Activated naive CD4-positive, alpha-beta T cell treated with anti-CD3 and anti-CD28 coated beads, Interleukin-2, amount 50 U/mL, for 16 hours (primary cell): ENCODE results near the gene NUDCD3.

Experiments used
- DNase-seq: peaks from one replicate; pipeline ENCODE4 v3.0.0-alpha.2; 2020

The NUDCD3 gene

DNA sequence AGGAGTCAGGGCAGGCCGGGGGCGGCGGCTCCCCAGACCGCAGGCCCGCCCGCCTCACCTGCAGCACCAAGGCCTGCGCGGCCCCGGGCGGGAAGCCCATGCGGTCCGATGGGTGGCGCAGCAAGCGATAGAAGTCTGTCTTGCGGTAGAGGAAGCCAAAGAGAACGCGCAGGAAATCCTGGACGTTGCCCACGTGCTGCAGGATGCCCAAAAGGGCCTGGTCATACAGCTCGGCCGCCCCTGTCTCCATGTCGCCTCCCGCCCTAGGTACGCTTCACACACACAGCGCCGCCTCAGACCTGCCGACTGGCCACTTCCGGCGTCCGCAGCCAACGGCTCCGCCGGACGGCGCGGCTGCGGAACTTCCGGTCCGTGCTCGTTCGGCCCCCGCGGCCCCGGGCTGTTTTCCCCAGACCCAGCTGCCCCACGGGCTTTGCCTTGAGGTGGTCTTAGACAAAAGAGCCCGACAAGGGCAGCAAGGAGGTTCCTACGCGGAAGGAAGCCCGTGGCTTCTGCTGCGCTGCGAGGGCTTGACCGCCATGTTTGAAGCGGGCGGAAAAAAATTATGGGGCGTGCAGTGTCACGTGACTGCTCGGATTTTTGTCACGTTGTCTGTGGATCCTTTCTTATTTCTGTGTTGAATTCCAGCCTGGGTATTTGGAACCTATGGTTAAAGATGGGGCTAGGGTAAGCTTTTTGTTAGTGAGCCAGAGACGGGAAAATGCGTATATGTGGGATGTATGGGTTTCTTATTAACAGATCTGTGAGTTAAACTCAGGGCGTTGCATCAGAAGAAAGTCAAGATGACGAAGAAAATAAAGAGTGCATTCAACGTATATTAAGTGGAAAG lies at the start of gene NUDCD3:
TSS of gene NUDCD3 (minus strand) at position 308 of the 850 bp plus-strand sequence. CDS start at position 250, 58 bp downstream.
- DNase-seq, result peak; percentile 82

DNA sequence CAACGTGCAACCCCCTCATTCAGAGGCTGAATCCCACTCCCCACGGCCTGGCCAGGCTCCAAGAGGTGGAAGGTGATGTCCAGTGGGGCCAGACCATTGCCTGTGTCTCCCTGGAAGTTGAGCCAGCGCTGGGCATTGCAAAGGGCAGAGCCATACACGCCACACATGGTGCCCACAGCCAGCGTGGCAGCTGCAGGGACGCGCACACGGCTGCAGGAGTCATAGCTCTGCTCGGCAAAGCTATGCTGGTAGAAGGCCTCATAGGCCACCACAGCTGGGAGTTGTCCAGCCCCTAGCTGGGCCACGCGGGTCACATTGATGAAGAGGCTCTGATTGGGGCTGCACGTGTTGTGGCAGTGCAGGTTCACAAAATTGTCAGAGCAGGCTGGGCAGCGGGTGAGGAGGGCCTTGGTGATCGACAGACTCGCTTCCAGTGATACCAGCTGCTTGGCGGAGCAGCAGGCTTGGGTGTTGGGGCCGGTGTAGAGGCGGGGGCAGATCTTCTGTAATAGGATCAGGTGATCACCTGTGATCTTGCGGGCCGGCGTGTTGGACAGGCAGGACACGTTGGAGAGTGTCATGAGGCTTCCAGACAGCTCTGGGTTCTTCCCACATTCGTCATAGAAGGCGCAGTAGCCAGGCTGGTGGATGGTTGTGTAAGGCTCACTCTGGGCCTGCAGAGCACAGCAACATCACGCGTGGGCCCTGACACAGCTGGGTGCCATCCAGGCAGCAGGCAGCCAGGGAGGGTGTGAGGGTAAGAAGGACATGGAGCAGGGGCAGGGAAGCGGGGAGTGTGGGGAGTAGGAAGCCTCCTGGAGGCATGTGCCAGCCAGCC lies 49.4 kb upstream of the NUDCD3 start:
- DNase-seq, result no peak

DNA sequence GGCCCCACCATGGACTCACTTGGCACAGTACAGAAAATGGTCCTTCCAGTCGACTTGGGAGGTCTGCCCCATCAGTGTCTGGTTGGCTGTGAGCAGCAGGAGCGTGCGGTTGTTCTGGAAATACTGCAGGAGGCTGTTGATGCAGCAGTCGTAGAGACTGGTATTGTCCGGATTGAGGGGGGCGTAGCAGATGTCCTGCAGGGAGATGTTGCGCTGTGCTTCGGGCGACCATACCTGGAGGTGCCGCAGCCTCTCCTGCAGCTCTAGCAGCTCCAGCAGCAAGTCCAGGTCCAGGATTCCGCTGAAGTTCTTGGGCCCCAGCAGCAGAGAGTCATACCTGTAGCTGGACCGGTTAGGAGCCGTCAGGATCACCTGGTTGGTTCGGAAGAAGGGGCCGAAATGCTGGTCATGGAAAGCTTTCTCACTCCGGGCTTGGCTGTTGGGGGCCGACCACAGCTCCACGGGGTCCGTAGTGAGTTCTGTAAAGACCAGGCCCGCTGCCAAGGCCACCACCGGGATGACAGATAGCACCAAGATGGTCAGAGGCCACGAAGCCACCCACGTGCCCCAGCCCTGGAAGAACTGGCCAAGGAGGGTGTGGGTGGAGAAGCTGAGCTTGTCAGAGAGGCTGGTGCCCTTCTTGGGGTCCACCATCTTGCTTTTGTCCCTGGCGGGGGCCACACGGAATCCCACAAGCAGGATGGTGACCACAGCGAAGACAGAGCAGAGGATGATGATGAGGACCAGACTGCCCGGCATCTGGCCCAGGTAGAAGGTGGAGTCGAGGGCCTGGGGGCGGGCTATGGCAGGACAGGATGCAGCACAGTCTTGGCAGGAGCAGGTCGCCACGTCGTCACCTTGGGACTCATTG lies 48.6 kb upstream of the NUDCD3 start:
- no peak for DNase-seq

DNA sequence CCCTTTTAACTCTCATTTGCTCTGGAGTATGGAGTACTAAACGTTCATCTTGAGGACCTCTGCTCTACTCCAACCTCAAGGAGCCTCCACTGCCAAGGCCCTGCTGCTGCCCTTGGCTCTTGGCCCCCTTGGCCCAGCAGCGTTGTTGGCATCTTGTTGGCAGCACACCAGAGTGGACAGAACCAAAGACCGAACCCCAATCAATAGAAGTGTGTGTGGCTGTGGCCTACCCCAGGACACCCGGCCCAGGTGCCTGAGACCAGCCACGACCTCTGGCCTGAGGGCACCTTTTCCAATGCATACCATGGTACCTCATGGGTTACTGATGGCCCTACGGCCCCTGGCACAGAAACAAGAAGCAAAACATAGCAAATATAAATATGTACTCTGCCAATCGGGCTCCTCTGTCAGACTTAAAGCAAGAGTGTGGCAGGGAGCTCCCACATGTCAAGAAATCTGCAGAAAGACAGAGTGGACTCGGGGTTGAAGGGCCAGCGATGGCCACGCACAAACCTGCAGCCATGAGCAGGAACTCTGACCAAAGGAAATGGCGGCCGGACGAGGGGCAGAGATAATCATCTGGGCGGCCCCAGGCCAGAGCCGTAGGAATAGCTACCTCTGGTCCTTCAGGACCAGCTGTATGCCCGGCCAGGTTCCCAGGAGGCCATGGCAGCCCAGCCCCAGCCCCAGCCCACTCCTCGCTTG lies 47.8 kb upstream of the NUDCD3 start:
- DNase-seq, result no peak

DNA sequence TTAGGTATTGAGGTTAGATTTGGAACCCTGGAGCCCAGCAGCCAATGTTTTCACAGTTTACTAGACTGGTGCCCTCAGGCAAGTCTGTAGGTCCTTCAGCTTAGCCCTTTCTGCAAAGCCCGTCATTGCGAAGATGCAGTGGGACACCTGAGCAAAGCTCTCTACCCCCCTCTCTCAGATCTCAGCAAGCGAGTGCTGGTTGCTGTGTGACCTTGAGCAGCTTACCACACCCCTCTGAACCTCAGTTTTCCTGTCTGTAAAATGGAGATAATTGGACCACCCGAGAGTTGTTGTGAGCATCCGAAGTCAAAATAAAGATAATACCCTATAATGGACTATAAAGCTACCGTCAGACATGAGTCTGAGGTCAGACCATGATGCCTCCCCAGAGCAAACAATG lies 47.0 kb upstream of the NUDCD3 start:
- no peak for DNase-seq

DNA sequence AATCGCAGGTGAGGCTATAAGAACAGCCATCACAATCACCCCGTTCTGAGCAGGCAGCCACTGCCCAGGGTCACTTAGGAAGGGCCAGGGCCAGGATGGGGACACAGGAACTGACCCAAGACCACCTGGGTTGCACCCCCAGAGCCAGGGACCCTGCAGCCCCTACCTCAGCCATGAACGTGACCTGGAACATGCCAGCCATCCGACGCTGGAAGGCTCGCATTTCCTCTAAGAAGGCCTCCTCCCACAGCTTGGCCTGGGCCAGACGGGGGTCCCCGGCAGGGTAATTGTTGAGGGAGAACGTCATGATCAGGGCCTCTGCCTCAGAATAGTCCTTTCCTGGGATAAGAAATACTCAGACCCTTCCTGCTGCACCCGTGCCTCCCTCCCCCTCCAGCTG lies 45.6 kb upstream of the NUDCD3 start:
- no peak for DNase-seq

DNA sequence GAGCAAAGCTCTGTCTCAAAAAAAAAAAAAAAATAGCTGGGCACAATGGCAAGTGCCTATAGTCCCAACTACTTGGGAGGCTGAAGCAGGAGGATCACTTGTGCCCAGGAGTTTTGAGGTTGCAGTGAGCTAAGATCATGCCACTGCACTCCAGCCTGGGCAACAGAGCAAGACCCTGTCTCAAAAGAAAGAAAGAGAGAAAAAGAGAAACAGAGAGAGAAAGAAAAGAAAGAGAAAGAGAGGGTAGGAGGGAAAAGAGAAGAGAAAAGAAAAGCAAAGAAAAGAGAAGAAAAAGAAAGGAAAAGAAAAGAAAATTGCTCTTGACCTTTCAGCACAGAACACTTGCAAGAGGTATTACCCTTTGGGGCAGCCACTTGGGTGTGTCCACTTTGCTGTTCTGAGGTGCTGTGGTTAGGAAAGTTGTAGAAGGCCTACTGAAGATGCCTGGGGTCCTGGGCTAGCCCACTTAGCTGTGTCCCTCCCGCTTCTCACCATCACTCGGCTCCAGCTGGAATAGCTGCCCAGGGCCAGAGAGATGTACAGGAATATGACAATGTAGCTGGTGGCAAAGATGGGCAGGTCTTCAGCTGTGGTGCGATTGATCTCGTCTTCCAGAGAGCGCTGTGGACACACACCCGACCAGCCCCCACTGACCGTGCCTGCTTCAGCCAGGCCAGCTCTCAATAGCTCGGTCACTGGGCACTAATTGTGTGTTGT lies 45.0 kb upstream of the NUDCD3 start:
- no peak for DNase-seq

DNA sequence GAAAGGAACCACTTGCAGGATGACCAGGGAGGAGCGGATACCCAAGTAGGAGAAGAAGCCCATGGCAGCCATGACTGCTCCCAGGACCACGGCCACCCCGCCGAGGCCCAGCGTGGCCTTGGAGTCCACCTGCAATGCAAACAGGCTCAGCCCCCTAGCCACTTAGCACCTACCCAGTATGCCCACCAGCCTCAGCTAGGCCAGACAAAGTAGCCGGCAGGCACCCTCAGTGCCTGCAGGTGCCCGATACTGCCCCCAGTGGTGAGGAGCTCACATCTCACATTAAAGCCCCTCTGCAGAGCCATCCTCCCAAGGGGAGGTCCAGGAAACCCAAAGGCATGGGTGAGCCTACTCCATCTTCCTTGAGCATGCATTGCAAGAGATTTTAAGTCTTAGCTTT lies 44.0 kb upstream of the NUDCD3 start:
- DNase-seq, result peak; percentile 43

DNA sequence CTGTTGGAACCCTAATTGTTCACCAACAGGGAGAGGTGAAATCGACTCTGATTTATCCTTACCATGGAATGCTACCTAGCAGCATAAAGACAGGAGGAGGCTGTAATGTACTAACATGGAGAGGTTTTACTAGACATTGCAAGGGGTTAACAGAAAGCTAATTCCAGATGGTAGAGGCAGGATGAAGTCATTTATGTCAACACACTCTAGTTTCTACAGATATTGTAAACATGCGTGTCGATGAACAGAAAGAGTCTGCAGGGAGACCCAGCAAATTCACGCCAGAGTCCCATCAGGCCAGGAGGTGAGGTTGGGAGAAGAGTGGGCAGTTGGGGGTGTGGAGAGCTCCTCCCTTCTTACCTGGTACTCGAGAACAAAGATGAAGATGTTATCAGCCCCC lies 43.6 kb upstream of the NUDCD3 start:
- DNase-seq, result no peak

DNA sequence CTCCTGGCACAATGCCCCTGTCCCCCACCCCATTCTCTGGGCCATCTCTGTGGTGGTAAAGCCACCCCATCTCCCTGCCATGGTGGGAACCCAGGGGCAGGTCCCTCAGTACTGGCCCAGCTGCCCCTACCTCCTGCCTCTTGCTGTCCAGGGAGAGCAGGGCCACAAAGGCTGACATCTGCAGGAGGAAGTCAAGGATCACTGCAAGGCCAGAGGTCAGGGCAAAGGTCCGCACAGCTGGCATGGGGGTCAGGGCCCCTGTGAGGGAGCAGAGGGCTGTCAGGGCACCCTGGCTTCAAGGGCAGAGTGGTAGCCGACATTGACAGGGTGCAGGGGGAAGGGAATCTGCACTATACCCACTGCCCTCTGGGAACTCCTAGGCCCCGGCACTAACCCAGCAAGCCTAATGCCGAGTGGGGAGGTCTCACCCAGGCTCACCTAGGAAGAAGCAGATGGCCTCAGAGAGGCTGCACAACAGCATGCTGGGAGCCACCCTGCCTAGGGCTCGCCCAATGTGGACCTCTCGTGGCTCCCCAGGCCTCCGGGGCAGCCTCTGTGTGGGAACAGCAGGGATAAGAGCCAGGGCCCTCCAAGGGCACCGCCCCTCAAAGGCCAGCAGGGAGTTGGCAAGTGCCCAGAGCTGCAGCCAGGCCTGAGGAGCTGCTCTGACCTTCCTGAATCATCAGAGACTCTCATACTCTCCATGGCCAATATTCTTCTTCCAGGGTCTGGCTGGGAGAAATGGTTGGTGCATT lies 43.0 kb upstream of the NUDCD3 start:
- DNase-seq, result no peak

DNA sequence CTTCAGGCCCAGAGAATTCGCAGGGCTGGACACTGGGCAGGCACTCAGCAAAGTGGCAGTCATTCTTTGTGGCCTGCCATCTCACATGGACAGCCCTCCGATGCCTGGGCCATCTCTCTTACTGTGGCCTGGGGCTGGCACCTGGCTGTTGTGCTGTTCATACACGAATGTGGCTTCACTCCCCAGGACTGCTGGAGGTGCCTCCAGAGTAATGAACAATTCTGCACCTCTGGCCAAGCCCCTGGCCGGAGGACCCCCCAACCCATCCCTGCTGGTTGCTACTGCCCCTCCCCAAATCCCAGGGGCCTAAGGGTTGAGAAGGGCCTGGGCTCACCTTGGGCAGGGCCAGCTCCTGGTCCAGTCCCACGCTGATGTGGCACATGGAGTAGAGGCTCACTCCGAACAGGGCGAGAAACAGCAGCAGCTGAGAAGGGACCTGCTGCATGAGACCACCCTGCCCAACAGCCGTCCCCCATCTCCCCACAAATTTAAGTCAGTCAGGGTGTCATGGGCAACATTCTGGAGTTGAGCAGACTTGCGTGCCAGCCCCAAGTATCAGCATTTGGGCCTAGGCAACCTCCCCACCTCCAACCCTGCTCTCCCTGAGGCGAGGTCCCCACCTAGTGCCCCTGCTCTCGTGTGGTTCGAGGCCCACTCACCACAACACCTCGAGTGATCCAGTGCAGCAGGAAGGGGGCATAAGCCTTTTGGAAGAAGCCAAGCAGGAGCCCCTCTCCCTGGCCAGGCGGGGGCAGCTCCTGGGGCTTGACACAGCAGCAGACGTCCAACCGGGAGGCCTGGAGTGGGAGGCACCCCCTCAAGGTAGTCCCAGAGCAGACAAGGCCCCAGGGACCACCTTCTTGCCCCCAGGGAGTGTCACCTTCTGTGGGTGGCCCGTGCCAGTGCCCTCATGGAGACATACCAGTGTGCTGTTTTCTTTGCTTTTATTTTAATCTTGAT lies 41.2 kb upstream of the NUDCD3 start:
- DNase-seq, result no peak

DNA sequence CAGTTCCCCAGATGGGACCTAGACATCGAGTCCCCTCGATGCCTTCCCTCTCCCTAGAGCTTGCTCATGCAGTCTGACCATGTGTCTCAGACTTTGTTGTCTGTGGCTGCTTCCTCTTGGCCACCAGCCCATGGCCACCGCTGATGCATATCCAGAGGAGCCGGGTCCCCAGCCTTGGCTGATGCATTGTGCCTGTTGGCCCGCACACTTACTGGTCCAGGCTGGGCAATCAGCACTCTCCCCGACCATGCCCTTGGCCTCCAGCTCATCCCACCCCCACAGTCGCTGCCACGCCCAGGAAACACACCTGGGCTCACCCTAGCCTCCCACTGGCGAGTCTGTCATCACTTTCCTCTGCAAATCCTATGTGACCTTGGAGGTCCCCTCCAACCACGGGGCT lies 40.5 kb upstream of the NUDCD3 start:
- no peak for DNase-seq

DNA sequence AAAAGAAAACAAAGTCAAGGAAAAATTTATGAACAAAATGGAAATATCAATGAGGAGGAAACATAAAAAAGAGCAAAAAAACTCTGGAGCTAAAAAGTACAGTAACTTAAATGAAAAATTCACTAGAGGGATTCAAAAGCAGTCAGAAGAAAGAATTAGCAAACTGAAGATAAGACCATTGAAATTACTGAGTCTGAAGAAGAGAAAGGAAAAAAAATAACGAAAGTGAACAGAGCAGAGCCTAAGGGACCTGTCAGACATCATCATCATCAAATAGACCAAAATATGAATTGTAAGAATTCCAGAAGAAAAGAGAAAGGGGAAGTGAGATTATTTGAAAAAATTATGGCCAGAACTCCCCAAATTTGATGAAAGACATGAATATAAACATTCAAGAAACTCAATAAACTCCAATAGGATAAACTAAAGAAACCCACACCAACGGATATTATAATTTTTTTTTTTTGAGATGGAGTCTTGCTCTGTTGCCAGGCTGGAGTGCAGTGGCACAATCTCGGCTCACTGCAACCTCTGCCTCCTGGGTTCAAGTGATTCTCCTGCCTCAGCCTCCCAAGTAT lies 34.4 kb upstream of the NUDCD3 start:
- no peak for DNase-seq

DNA sequence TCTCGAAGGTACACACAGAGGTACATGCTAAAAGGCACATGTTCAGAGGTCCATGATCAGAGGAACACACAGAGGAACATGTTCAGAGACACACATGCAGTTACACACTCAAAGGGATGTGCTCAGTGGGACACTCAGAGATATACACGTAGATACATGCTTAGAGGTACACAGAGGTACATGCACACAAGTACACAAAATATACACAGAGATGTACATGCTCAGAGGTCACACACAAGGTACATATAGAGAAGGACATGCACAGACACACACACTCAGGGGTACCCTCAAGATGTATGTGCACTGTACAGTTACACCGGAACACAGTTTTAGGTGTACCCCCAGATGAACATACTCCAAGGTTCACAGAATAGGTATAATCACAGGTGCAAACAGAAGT lies 31.9 kb upstream of the NUDCD3 start:
- no peak for DNase-seq

DNA sequence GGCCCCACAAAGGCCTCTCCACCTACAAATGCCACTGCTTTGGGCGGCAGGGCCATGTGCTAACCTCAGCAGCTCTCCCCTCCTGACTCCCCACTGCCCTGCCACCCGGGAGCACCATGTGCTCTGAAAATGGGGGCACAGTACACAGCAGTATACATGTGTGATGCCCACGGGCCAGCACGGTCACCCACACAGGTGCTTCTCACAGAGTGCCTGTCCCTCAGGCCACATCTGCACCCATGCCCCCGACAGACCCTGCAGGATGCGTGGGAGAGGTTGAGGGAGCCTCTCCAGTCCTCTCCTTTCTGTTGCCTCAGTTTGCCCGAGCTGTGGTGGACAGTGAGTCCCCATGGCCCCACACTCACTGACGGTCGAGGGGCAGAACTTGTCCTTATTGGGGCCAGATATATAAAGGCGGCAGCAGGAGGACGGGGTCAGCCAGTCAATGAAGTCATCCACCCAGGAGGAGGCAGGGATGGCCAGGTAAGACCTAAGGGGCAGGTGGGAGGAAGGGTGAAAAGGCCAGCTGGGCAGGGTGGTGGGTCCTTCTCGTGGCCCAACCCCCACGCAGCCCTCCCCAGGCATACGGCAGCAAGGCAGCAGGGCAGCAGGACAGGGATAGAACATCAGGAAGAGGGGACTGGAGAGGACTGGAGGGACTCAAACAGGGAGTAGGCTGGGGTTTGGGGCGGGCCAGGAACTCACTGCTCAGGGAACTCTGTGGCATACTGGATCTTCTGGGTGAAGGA lies 31.1 kb upstream of the NUDCD3 start:
- DNase-seq, result no peak

DNA sequence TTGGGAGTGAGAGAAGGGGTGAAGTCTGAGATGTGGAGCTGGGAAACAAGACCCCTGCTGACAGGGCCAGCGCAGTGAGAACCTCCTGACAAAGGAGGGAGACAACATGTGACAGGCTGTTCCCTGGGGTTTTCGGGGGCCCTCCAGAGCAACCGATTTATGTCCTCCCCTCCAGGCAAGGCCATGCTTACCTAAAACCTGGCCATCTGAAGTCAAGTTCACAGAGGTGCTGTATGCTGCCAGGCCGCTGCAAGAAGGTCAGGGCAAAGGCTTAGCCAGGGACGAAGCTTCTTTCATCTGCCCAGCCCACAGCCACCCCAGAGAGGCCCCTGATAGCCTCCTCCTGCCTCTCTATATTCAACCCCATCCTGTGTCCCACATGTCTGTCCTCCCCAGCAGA lies 30.1 kb upstream of the NUDCD3 start:
- DNase-seq, result no peak

DNA sequence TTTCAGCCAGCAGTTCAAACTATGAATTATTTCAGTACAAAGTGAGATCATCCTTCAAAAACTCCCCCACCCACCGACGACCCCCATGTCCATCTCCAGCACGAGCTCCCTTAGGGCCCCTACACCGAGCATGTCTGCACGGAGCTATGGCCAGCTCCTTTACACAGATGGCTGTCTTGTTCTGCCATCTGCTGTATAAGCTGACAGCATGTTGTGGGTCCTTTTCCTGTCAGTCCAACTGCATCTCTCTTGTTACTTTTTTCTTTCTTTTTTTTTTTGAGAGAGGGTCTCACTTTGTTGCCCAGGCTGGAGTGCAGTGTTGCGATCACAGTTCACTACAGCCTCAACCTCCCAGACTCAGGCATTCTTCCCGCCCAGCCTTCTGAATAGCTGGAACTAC lies 29.1 kb upstream of the NUDCD3 start:
- DNase-seq, result no peak

DNA sequence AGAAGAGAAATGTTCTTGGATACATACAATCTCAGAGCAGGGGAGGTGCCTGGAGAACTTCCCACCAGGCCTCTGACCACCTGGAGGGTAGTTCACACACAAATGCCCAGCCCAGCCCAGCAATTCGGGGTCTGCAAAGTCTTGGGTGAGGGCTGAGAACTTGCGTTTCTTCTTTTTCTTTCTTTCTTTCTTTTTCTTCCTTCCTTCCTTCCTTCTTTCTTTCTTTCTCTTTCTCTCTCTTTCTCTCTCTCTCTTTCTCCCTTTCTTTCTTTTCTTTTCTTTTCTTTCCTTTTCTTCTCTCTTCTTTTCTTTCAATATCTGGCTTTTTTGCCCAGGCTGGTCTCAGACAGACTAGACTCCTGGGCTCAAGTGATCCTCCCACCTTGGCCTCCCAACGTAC lies 28.3 kb upstream of the NUDCD3 start:
- no peak for DNase-seq

DNA sequence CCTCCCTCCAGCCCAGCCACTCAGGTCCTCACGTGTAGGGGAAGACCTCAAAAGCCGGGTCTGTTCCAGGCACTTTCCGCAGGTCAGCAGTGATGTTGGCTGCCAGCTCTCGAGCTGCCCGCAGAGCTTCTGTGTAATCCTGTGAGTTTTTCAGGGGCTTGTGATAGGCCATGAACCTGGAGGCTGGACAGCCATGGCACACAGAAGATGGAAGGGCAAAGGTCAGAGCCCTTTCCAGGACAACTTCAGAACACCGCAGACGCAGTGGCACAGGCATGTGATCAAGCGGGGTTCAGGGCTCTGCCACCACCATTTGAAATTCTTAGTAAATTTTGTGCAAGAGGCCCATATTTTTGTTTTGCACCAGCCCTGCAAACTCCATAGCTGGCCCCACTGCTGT lies 26.7 kb upstream of the NUDCD3 start:
- no peak for DNase-seq
